OCI-LY3 (cell line): ENCODE results near the gene PLEKHA6.

Source experiments
- H2AFZ ChIP-seq: fragments of 200-600, 300-600 bp; shearing (Covaris generic); 2 replicates; pipeline ENCODE4 v1.6.0; 2014; ENCODE audit warnings: antibody characterized with exemption, low read depth, low read length
- H3K27ac ChIP-seq: fragments of 200-600, 300-600 bp; sonication (generic); 2 replicates; pipeline ENCODE4 v1.5.1; 2014; ENCODE audit warnings: mild to moderate bottlenecking, low read length, moderate library complexity, mixed read lengths
- H3K27me3 ChIP-seq: fragments of 200-600, 300-600 bp; sonication (generic); 2 replicates; pipeline ENCODE4 v1.6.1; 2014; ENCODE audit warnings: low read depth, low read length, mixed read lengths
- H3K36me3 ChIP-seq: fragments of 200-600, 300-600 bp; sonication (generic); replicated peaks from 2 replicates; pipeline ENCODE3; 2014; ENCODE audit warnings: low read depth, low read length, mixed read lengths
- H3K4me1 ChIP-seq: fragments of 300-600, 200-600 bp; sonication (generic); 2 replicates; pipeline ENCODE4 v1.6.1; 2014; ENCODE audit warnings: low read length, mixed read lengths
- H3K4me2 ChIP-seq: fragments of 200-600, 300-600 bp; sonication (generic); 2 replicates; pipeline ENCODE4 v1.6.1; 2014; ENCODE audit warnings: low read length, mixed read lengths
- H3K4me3 ChIP-seq: fragments of 300-600, 200-600 bp; sonication (generic); 2 replicates; pipeline ENCODE4 v1.5.1; 2014; ENCODE audit warnings: antibody characterized with exemption, mild to moderate bottlenecking, low read length, moderate library complexity
- H3K79me2 ChIP-seq: fragments of 300-600, 200-600 bp; shearing (Covaris generic); 2 replicates; pipeline ENCODE4 v1.6.1; 2014; ENCODE audit warnings: mild to moderate bottlenecking, low read length, mixed read lengths
- H3K9ac ChIP-seq: fragments of 300-600, 200-600 bp; shearing (Covaris generic); 2 replicates; pipeline ENCODE4 v1.6.0; 2014; ENCODE audit warnings: mild to moderate bottlenecking, low read length, moderate library complexity
- H3K9me3 ChIP-seq: fragments of 200-600, 300-600 bp; shearing (Covaris generic); 2 replicates; pipeline ENCODE4 v1.6.1; 2014; ENCODE audit warnings: low read length, mixed read lengths; ENCODE audit not compliant: insufficient read depth
- H4K20me1 ChIP-seq: fragments of 200-600, 300-600 bp; sonication (generic); 2 replicates; pipeline ENCODE4 v1.6.1; 2016; ENCODE audit warnings: low read length, mixed read lengths; ENCODE audit not compliant: insufficient read depth
- EZH2phosphoT487 ChIP-seq: fragments of 200-600 bp; shearing (Covaris generic); IDR thresholded peaks from 2 replicates; pipeline ENCODE4 v1.6.1; 2018; ENCODE audit warnings: antibody characterized with exemption, mixed run types, low read depth
- TF ChIP-seq, protein P1 (sequence below): fragments of 200-600, 300-600 bp; sonication (generic); IDR thresholded peaks from 2 replicates; pipeline ENCODE4 v1.5.1; 2014; ENCODE audit warnings: antibody characterized with exemption, low read length, low read depth

PLEKHA6 gene

DNA sequence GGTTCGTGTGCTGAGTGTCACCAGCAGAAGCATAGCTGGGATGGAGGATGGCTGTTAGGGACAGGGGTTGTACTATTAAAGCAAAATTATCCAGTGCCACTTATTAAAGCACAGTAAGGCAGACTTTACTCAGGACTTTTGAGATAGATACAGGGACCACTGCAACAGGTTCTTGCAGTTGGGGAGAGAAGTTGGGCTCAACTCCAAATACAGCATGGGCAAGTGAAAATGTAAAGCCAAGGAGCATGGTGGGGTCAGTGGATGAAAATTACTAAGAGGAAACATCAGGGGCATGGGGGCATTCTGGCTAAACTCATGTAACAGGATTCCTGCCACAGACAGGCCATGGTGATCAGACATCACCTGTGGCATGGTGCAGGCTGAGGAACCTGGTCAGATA is 178.6 kb downstream of the PLEKHA6 start:
- Histone ChIP-seq H3K4me1 (no peaks in the 10 kb centered on the region), H3K79me2 (no peaks in the 10 kb centered on the region), H3K9me3 (no peaks in the 10 kb centered on the region), H3K4me3 (no peak overlapping the region), H3K27me3 (peaks cover 21% of the 10 kb centered on the region; the same call in 1 of the 2 replicates), H3K36me3 (no peaks in the 10 kb centered on the region), H4K20me1 (no peaks in the 10 kb centered on the region), H3K4me2 (no peak overlapping the region), H2AFZ (no peak overlapping the region), H3K27ac (no peak overlapping the region), H3K9ac (no peak overlapping the region)
- no peak for TF ChIP-seq EZH2phosphoT487
- TF ChIP-seq, protein P1, sequence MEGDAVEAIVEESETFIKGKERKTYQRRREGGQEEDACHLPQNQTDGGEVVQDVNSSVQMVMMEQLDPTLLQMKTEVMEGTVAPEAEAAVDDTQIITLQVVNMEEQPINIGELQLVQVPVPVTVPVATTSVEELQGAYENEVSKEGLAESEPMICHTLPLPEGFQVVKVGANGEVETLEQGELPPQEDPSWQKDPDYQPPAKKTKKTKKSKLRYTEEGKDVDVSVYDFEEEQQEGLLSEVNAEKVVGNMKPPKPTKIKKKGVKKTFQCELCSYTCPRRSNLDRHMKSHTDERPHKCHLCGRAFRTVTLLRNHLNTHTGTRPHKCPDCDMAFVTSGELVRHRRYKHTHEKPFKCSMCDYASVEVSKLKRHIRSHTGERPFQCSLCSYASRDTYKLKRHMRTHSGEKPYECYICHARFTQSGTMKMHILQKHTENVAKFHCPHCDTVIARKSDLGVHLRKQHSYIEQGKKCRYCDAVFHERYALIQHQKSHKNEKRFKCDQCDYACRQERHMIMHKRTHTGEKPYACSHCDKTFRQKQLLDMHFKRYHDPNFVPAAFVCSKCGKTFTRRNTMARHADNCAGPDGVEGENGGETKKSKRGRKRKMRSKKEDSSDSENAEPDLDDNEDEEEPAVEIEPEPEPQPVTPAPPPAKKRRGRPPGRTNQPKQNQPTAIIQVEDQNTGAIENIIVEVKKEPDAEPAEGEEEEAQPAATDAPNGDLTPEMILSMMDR, result no peak

DNA sequence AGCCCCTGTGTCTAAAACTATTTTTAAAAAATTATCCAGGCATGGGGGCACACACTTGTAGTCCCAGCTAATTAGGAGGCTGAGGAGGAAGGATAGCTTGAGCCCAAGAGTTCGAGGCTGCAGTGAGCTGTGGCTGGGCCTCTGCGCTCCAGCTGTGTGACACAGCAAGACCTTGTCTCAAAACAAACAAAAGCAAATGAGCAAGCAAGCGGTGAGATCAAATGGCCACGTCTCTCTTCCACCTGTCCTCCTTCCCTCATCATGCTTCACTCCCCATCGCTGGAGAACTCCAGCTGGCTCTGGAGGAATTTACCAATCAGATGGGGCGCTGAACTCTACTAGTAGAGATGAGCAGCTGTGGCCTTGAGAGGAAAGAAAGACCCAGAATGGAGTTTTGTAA is 179.6 kb downstream of the PLEKHA6 start:
- Histone ChIP-seq H3K9me3 (no peaks in the 10 kb centered on the region), H3K4me1 (no peaks in the 10 kb centered on the region), H3K36me3 (no peaks in the 10 kb centered on the region), H3K27ac (no peak overlapping the region), H3K79me2 (no peaks in the 10 kb centered on the region), H3K27me3 (peaks cover 31% of the 10 kb centered on the region), H3K4me3 (no peak overlapping the region), H2AFZ (no peak overlapping the region), H3K9ac (no peak overlapping the region), H3K4me2 (no peak overlapping the region), H4K20me1 (no peaks in the 10 kb centered on the region)
- TF ChIP-seq EZH2phosphoT487, result no peak
- TF ChIP-seq, protein P1, result no peak

DNA sequence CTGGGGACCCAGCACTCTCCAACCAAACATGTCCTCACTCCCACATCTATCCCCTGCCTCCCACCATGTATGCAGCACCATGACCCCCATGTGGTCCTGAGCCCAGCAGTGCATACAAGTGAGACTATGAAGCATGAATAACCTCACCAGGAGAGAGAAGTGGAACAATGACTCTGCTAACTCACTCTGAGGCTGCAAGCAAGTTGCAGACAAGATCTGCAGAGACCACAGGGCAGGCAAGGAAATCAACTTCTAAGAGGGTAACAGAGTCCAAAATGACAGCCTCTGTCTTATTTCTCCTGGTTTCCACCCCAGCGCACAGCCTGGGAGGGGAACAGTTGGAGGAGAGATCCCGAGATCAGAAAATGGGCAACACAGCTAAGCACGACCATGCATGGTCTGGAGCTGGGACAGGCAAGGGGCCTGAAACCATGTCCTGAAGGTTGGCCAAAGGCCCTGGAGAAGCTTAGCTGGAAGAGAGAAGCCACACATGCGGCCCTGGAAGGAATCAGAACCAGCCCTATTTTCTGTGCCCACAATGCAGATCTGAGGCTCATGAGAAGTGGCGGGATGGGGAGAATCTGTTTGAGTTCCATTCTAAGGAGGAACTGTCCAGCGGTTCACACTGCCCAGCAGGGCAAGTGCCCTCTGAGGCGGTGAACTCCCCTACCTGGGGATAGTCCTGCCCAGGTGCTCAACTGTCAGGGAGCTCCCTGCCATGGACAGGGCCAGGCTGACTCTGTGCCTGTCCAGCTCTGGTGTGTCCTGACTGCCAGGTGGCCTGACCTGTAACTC is 181.0 kb downstream of the PLEKHA6 start:
- no peak overlapping the region for H3K4me2 ChIP-seq
- no peaks in the 10 kb centered on the region for H3K9me3 ChIP-seq
- H3K27ac ChIP-seq, result no peak overlapping the region
- H3K27me3 ChIP-seq, result peaks cover 37% of the 10 kb centered on the region
- TF ChIP-seq, protein P1, result no peak
- no peak for TF ChIP-seq EZH2phosphoT487
- H3K36me3 ChIP-seq, result no peaks in the 10 kb centered on the region
- H2AFZ ChIP-seq, result no peak overlapping the region
- H3K4me1 ChIP-seq, result no peaks in the 10 kb centered on the region
- H3K4me3 ChIP-seq, result no peak overlapping the region
- H4K20me1 ChIP-seq, result no peaks in the 10 kb centered on the region
- H3K9ac ChIP-seq, result no peak overlapping the region
- H3K79me2 ChIP-seq, result no peaks in the 10 kb centered on the region

DNA sequence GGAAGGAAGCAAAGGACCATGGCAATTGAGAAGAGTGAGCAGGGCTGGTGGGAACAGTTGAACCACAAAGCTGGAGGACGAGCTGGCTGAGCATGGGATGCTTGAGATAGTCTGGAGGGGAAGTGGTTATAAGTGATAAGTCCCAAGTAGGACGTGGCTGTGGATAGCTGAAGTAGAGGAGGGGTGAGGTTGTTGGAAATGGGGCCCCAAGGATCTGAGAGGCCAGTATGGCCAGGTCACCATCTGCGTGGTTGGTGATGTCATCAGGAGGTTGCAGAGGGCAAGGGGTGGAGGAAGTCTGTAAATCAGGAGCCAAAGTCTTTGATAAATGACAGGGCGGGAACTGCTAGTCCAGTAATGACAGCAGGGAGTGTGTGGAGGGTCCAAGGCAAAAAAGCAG is 182.6 kb downstream of the PLEKHA6 start:
- H3K9me3 ChIP-seq, result no peaks in the 10 kb centered on the region
- TF ChIP-seq, protein P1, result no peak
- no peak for TF ChIP-seq EZH2phosphoT487
- no peaks in the 10 kb centered on the region for H3K36me3 ChIP-seq
- H3K4me3 ChIP-seq, result no peak overlapping the region
- no peaks in the 10 kb centered on the region for H4K20me1 ChIP-seq
- no peaks in the 10 kb centered on the region for H3K4me1 ChIP-seq
- no peak overlapping the region for H3K4me2 ChIP-seq
- no peak overlapping the region for H3K27ac ChIP-seq
- no peak overlapping the region for H2AFZ ChIP-seq
- H3K27me3 ChIP-seq, result peaks cover 45% of the 10 kb centered on the region
- H3K9ac ChIP-seq, result no peak overlapping the region
- H3K79me2 ChIP-seq, result no peaks in the 10 kb centered on the region
